Measurements from ENCODE around the gene CD320.
"Not testable (repeated sequence)": the region's sequence is repeated elsewhere in the genome, so short reads cannot be mapped to it uniquely, and the experiment has no call there.

Gene CD320

DNA sequence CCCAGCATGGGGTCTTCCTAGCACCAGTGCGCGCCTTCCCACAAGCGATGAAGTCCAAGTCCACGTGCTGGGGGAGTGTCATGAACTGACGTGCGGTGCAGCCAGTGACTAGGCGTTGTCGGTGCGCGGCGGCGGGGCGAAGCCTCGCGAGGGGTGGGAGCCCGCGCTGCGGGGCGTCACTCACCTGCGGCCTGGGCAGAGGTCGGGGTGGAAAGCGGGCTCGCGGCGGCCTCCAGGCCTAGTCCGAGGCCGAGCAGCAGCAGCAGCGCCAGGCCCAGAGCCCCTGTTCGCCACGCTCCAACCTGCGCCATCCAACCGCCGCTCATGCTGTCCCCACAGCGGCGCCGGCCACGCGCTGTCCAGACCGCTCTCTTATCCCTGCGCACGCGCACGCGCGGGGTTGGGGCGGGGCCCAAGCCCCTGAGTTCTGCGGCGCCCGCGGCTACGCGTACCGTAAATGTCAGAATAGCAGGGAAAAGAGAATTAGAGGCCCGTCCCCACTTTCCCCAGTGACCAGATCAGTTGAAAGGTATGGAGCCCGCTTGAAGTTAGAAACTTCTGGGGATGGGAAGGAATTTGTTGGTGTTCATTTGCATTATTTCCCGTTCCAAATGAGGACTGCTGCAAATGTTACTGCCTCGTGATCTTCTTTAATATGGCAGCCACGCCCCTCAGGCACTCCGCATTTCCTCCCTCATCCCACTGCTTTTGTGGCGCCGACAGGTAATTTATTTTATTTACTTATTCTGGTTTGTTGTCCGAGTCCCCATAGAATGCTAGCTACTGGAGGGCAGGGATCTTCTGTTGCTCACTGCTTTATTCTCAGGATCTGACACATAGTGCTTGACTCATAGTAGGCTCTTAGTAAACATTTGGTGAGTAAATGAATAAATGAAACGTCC, at the start of gene CD320:
Gene CD320 (minus strand): TSS at position 394 of the 902 bp plus-strand sequence. CDS start 68 bp downstream, at position 326.
- DNase-seq (ENCODE audit: low spot score), result peak; percentile 95

DNA sequence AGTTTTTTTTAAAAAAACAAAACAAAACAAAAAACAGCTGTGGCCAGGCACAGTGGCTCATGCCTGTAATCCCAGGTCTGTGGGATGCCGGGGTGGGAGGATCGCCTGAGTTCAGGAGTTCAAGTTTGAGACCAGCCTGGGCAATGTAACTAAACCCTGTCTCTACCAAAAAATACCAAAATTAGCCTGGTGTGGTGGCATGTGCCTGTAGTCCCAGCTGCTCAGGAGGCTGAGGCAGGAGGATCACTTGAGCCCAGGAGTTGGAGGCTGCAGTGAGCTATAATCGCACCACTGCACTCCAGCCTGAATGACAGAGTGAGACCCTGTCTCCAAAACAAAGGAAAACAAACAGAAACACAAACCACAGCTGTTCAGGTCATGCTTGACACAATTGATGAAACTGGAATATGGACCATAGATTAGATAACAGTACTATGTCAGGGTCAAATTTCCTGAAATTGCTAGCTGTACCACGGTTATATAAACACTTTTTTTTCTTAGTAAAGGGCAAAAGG, 48.9 kb upstream of the CD320 start:
- DNase-seq (ENCODE audit: low spot score), result no peak

- no peak for DNase-seq (ENCODE audit: low spot score)
Measured at GRCh38 chr19:8355631-8356402, 47.7 kb upstream of the CD320 start.

DNA sequence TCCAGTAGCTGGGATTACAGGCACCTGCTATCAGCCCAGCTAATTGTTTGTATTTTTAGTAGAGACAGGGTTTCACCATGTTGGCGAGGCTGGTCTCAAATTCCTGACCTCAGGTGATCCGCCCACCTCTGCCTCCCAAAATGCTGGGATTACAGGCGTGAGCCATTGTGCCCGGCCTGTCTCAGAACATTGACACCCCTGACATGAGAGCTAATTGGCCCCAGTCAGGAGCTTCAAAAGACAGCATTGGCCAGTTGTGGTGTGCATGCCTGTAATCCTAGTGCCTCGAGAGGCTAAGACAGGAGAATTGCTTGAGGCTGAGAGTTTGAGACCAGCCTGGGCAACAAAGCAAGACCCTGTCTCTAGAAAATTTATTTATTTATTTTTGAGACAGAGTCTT, 44.7 kb upstream of the CD320 start:
- DNase-seq (ENCODE audit: low spot score), result not testable (repeated sequence)

DNA sequence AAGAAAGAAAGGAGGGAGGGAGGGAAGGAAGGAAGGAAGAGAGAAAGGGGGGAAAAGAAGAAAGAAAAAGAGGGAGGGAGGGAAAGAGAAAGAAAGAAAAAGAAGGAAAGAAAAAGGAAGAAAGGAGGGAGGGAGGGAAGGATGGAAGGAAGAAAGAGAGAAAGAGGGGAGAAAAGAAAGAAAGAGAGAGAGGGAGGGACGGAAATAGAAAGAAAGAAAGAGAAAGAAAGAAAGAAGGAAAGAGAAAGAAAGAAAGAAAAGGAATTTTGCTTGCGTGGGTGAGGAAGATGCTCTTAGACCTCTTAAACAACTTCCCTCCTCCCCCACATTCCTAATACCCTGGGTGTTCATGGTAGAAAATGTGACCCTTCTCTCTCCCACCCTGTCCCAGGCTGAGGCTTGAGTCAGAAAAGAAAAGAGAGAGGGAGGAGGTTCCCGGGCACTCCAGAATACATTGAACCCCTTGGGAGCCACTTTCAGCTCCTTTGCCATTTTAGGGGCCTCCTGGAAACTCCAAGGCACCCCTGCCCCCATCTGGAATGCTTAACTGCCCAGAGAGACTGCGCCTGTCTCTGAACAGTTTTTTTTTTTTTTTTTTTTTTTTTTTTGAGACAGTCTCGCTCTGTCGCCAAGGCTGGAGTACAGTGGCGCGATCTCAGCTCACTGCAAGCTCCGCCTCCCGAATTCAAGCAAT, 44.1 kb upstream of the CD320 start:
- DNase-seq (ENCODE audit: low spot score), result no peak

- not testable (repeated sequence) for DNase-seq (ENCODE audit: low spot score)
Measured at GRCh38 chr19:8349629-8350372, 41.6 kb upstream of the CD320 start.

DNA sequence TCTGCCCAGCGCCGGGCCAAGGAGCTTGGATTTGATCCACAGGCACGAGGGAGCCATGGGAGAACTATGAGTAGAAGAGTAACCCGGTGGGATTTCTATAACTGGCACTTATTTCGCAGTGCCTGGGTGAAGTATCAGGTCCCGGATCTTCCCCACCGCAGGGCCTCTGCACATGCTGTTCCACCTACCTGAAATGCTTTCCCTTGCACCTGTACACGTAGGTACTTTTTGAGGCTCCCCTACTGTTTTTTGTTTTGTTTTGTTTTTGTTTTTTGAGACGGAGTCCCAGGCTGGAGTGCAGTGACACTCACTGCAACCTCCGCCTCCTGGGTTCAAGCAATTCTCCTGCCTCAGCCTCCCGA, 35.3 kb upstream of the CD320 start:
- DNase-seq (ENCODE audit: low spot score), result no peak

DNA sequence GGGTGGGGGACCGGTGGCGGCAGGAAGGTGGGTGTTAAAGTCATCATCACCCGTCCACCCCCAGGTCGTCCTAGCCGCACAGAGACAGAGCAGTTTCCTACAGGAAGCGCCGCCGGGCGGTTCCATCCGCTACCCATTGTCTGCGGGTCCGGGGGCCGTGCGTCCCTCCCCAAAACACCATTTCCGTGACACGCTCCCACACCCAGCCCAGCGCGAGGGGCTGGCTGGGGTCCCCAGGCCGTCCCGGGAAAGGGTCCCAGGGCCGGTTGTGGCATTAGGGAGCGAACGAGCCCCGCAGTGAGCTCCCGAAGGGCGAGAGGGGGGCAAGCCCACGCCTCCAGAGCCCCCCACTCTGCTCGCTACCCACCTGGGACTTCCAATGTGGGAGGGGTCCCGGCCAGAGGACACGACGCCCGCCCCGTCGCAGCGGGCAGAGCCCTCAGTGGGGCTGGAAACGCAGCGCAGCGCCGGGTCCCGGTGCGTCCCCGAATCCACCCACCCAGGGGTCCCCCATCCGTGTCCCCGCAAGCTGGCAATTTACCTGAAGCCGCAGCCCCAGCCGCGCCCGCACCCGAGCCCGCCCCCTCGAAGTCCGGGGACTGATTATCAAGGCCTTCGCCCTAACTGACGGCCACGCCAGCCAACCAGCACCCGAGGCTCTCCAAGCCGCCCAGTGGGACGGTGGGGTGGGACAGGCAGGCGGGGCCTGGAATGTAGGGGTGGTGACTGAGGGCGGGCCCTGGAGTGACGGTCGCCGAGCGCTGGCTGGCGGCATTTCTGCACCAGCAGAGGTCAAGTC, 34.7 kb upstream of the CD320 start, which contains the start of gene KANK3:
Gene KANK3 (minus strand): TSS at position 579 of the 799 bp plus-strand sequence. CDS start 5,434 bp downstream, outside the sequence.
- peak; percentile 66 for DNase-seq (ENCODE audit: low spot score)

- no peak for DNase-seq (ENCODE audit: low spot score)
Measured at GRCh38 chr19:8342316-8342683, 34.1 kb upstream of the CD320 start.

DNA sequence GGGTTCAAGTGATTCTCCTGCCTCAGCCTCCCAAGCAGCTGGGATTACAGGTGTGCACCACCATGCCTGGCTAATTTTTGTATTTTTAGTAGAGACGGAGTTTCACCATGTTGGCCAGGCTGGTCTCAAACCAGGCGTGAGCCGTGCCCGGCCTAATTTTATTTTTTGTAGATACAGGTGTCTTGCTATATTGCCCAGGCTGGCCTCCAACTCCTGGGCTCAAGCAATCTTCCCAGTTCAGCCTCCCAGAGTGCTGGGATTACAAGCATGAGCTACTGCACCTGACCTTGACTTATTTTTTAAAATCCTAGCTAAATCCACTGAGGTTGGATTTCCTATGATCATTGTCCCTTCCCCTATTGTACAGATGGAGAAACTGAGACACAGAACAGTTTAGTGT, 33.3 kb upstream of the CD320 start:
- DNase-seq (ENCODE audit: low spot score), result not testable (repeated sequence)

DNA sequence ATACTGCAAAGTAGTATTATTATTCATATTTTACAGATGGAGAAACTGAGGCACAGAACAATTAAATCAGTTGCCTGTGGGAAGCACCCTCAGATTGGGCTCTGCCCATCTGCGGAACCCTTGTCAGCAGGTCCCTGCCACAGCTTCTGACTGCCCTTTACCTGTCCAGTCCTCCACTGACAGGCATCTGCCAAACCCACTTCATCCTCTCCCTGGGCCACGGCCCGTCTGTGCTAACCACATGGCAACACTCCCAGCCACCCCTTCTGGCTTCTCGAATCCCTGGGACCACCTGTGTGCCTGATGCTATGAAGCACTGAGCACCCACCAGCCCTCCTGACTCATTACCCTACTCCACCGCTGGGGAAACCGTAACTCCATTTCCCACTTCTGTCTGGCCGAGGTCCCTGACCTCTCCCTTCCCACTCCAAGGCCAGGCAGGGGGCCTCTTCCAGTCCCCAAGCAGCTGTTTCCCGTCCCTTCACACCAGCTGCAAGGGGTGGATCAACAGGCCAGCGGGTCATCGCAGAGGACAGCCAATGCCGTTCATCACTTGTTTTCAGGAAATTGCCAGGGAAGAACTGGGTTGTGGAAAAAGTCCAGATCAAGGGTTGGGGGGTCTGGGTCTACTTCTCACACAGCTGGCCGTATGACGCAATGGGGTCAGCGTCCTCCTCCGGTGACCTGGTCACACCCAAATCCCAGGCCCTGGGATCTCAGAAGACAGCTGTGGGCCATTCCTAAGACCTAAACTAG, 32.4 kb upstream of the CD320 start:
- DNase-seq (ENCODE audit: low spot score), result no peak

GRCh38 chr19:8338835-8339234, 30.7 kb upstream of the CD320 start:
- no peak for DNase-seq (ENCODE audit: low spot score)

DNA sequence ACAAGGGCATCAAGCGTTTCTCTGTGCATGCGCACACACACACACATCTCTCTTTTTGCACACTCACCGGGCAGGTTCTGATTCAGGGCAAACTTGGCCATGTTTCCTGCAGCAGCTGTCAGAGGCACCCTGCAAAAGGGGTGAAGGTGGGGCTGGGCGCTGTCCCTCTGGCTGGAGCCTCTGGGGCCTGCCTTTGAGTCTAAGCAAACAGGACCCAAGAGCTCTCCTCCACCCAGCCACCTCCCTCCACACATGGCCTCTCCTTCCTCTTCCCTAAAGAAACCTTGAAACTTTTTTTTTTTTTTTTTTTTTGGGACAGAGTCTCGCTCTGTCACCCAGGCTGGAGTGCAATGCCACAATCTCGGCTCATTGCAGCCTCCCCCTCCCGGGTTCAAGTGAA, 29.6 kb upstream of the CD320 start:
- no peak for DNase-seq (ENCODE audit: low spot score)

DNA sequence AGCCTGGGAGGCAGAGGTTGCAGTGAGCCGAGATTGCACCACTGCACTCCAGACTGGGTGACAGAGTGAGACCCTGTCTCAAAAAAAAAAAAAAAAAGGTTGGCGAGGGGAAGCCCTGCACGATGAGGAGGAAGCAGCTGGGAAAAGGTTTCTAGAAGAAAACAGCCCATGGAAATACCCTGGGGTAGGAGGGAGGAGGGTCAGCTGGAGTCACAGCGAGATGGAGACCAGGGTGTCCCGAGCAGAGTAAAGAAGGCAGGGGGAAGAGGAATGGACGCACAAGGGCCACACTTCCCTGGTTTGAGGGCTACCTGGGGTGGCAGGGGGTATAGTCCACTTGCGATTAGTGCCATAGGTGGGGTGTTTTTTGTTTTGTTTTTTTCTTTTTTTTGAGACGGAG, 28.5 kb upstream of the CD320 start:
- no peak for DNase-seq (ENCODE audit: low spot score)

DNA sequence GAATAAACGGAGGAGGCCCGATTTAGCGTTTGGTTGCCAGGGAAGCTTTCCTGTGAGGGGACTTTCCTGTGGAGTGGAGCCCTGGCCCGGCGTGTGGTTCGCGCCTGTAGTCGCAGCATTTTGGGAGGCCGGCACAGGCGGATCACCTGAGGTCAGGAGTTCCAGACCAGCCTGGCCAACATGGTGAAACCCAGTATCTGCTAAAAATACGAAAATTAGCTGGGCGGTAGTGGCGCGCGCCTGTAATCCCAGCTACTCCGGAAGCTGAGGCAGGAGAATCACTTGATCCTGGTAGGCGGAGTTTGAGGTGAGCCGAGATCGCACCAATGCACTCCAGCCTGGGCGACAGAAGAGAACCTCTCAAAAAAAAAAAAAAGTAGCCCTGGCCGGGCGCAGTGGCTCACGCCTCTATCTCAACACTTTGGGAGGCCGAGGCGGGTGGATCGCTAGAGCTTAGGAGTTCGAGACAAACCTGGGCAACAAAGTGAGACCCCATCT, 28.0 kb upstream of the CD320 start:
- DNase-seq (ENCODE audit: low spot score), result no peak

GRCh38 chr19:8335343-8336071, 27.3 kb upstream of the CD320 start:
- DNase-seq (ENCODE audit: low spot score), result no peak

DNA sequence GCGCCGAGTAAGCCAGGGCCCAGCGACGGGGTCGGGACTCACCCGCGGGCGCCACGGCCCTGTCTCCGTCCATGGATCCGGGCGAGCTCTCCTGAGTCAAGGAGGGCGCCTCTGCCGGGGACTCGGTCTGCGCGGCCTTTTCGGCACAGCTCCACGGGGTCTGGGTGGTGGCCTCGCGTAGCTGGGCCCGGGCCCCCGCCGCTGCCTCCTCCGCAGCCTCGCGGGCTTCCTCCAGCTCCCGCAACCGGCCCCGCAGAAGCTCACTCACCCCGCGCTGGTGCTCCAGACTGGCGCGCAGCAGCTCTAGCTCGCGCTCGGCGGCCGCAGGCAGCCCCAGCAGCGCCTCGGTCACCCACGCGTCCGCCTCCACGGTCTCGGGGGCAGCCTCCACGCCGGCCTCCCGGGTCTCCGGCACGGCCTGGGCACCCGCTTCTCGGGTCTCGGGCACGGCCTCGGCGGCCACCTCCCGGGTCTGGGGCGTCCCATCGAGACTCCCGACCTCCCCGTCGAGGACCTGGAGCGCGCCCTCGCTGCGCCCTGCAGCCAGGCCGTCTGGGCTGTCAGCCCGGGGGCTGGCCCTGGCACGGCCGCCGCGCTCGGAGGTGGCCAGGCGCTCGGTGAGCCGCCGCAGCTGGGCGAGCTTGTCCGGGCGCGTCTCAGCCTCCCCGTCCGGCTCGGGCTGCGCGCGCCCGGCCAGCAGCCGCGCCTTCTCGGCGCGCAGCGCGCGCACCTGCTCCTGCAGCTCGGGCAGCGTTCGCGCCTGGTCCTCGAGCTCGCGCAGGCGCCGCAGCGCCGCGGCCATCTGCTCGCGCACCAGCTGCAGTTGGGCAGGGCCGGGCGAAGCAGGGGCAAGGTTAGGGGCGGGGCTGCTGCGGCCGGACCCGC, 26.5 kb upstream of the CD320 start:
- no peak for DNase-seq (ENCODE audit: low spot score)
